Mesothelial cell of epicardium (in vitro differentiated cells): ENCODE data around the gene CHRNA10. TPM values are rescaled to one million over a fixed set of nuclear protein-coding genes. Genes with fewer than 3 reads are reported as not detected.
"Not testable (repeated sequence)": the region's sequence is repeated elsewhere in the genome, so short reads cannot be mapped to it uniquely, and the experiment has no call there.

Source experiments
- DNase-seq, 2 experiments: peaks; one replicate each; pipeline ENCODE4 v3.0.0; 2021; ENCODE audit warnings: low spot score in 2 of 2; ENCODE audit not compliant: unreplicated experiment in 2 of 2
- H3K27ac Mint-ChIP-seq: 2 replicates; pipeline ENCODE4 v1.8.0; 2021; ENCODE audit warnings: mixed read lengths
- H3K27me3 Mint-ChIP-seq: 2 replicates; pipeline ENCODE4 v1.8.0; 2021; ENCODE audit warnings: low read depth, mixed read lengths
- H3K36me3 Mint-ChIP-seq: 2 replicates; pipeline ENCODE4 v1.8.0; 2021; ENCODE audit warnings: mixed read lengths
- H3K4me1 Mint-ChIP-seq: 2 replicates; pipeline ENCODE4 v1.8.0; 2021; ENCODE audit warnings: mixed read lengths
- H3K4me3 Mint-ChIP-seq: 2 replicates; pipeline ENCODE4 v1.8.0; 2021; ENCODE audit warnings: mild to moderate bottlenecking, moderate library complexity, mixed read lengths
- H3K9me3 Mint-ChIP-seq: 2 replicates; pipeline ENCODE4 v1.8.0; 2021; ENCODE audit warnings: mixed read lengths
- CTCF ChIP-seq: fragments of 200-600 bp; sonication (generic); IDR thresholded peaks from one replicate; pipeline ENCODE4 v1.5.0; 2021; ENCODE audit warnings: antibody characterized with exemption; ENCODE audit not compliant: unreplicated experiment
- total RNA-seq: library from RNA; stranded (reverse); gene quantifications from 3 replicates; pipeline ENCODE4 v1.2.1, GENCODE V29; 2021

The CHRNA10 gene
- total RNA-seq, 1 donor from 2014 or later: 2.9 TPM

- H3K4me1 Mint-ChIP-seq: no peaks in the 10 kb centered on the region
- no peaks in the 10 kb centered on the region for H3K9me3 Mint-ChIP-seq
These were observed 7.1 kb downstream of the CHRNA10 start for GRCh38 chr11:3664032-3664630.

GRCh38 chr11:3662856-3663255, 8.3 kb downstream of the CHRNA10 start:
- DNase-seq: no peak
- no peaks in the 10 kb centered on the region for H3K4me1 Mint-ChIP-seq
- H3K27ac Mint-ChIP-seq: no peak overlapping the region
- H3K36me3 Mint-ChIP-seq: peaks cover 20% of the 10 kb centered on the region
- no peak overlapping the region for H3K4me3 Mint-ChIP-seq
- peaks cover 6% of the 10 kb centered on the region for H3K27me3 Mint-ChIP-seq
- no peaks in the 10 kb centered on the region for H3K9me3 Mint-ChIP-seq
- no peak for TF ChIP-seq CTCF

More at GRCh38 chr11:3664032-3664630, 7.1 kb downstream of the CHRNA10 start:
- Mint-ChIP-seq H3K27ac (no peak overlapping the region), H3K36me3 (peaks cover 31% of the 10 kb centered on the region), H3K4me3 (no peak overlapping the region), H3K27me3 (no peaks in the 10 kb centered on the region)
- no peak for TF ChIP-seq CTCF
- DNase-seq: no peak

- no peaks in the 10 kb centered on the region for H3K9me3 Mint-ChIP-seq
- H3K4me1 Mint-ChIP-seq: no peaks in the 10 kb centered on the region
- DNase-seq: no peak
- TF ChIP-seq CTCF: no peak
- no peak overlapping the region for H3K4me3 Mint-ChIP-seq
- peaks cover 17% of the 10 kb centered on the region for H3K36me3 Mint-ChIP-seq
- H3K27me3 Mint-ChIP-seq: peaks cover 6% of the 10 kb centered on the region
- no peak overlapping the region for H3K27ac Mint-ChIP-seq
These were observed 10.2 kb downstream of the CHRNA10 start for GRCh38 chr11:3660960-3661359.

- Mint-ChIP-seq H3K4me1 (no peaks in the 10 kb centered on the region), H3K4me3 (no peak overlapping the region), H3K27me3 (peaks cover 6% of the 10 kb centered on the region), H3K36me3 (peaks cover 12% of the 10 kb centered on the region), H3K27ac (no peak overlapping the region), H3K9me3 (no peaks in the 10 kb centered on the region)
- DNase-seq: no peak
- no peak for TF ChIP-seq CTCF
These were observed 11.3 kb downstream of the CHRNA10 start for GRCh38 chr11:3659595-3660515.

GRCh38 chr11:3658252-3658651, 12.9 kb downstream of the CHRNA10 start:
- no peaks in the 10 kb centered on the region for H3K4me1 Mint-ChIP-seq
- no peak for DNase-seq
- H3K36me3 Mint-ChIP-seq: no peaks in the 10 kb centered on the region
- H3K4me3 Mint-ChIP-seq: no peak overlapping the region
- no peak for TF ChIP-seq CTCF
- peaks cover 6% of the 10 kb centered on the region for H3K27me3 Mint-ChIP-seq
- no peaks in the 10 kb centered on the region for H3K9me3 Mint-ChIP-seq
- no peak overlapping the region for H3K27ac Mint-ChIP-seq

GRCh38 chr11:3657331-3657730, 13.9 kb downstream of the CHRNA10 start:
- H3K27ac Mint-ChIP-seq: not testable (repeated sequence)

More at GRCh38 chr11:3657331-3657730, 13.9 kb downstream of the CHRNA10 start:
- not testable (repeated sequence) for H3K9me3 Mint-ChIP-seq, H3K4me1 Mint-ChIP-seq, DNase-seq, H3K4me3 Mint-ChIP-seq, H3K36me3 Mint-ChIP-seq, H3K27me3 Mint-ChIP-seq
